ENCODE measurements around the gene PEX5L. TPM values are rescaled to one million over a fixed set of nuclear protein-coding genes. Genes with fewer than 3 reads are reported as not detected.

The PEX5L gene
- total and polyA plus RNA-seq, 10 of the 15 experiments (the other 5 are each of a cell fraction or from before 2014, with no cell fraction given), result 0.11 to 17.0 (median 0.50) TPM

- Histone ChIP-seq H3K27me3 (replicated peaks in 1 of 2; ENCODE audit: control insufficient read depth in 2 of 2, insufficient read depth in 2 of 2, low read length in 1 of 2) (no peaks in the 10 kb centered on the region), H3K4me2 (ENCODE audit: control insufficient read depth, insufficient read depth) (peak overlapping the region; percentile 67), H3K4me1 (ENCODE audit: control insufficient read depth, insufficient read depth, low read length) (peaks cover 33% of the 10 kb centered on the region), H3K79me2 (ENCODE audit: control insufficient read depth, insufficient read depth, low read length) (no peaks in the 10 kb centered on the region), H3K9ac (ENCODE audit: control insufficient read depth, insufficient read depth, low read length) (no peak overlapping the region), H4K20me1 (ENCODE audit: control insufficient read depth, insufficient read depth) (no peaks in the 10 kb centered on the region), H3K4me3 (peak overlapping the region; percentile 52; the same call in 1 of the 2 replicates), H2AFZ (ENCODE audit: control insufficient read depth, low read depth, low read length) (no peak overlapping the region; the same call in 1 of the 2 replicates), H3K27ac (ENCODE audit: control insufficient read depth, insufficient read depth) (peak overlapping the region; percentile 29), H3K36me3 (ENCODE audit: control insufficient read depth in 2 of 2, insufficient read depth in 2 of 2, low read length in 1 of 2) (no peaks in the 10 kb centered on the region), H3K9me3 (replicated peaks; ENCODE audit: control insufficient read depth, insufficient read depth, low read length) (no peaks in the 10 kb centered on the region; the same call in 2 of the 3 replicates)
- in situ Hi-C loops (cut with MboI), result loop anchor here (25.0 kb wide), 2 partner anchors 899 to 1449 kb away; partner anchors contain the start of gene ZMAT3
- intact Hi-C loops (cut with micrococcal nuclease; ENCODE audit: unreplicated experiment), result loop anchor here (2.0 kb wide), 1 partner anchor 370 kb away; no protein-coding TSS in a partner anchor
- no TSS peak for BruUV-seq (replicated peaks)
- ChIA-PET POLR2A (interaction anchor here (0.6 to 1.9 kb wide), 7 partner anchors 10 to 356 kb away, joined by 3 to 6 read pairs (median 3); no protein-coding TSS in a partner anchor), SMC1A (ENCODE audit: uncharacterized antibody, unreplicated experiment) (interaction anchor here (0.6 to 4.4 kb wide), 17 partner anchors 12 to 666 kb away, joined by 3 to 38 read pairs (median 4); no protein-coding TSS in a partner anchor), RAD21 (ENCODE audit: unreplicated experiment) (interaction anchor here (0.7 to 3.5 kb wide), 15 partner anchors 10 to 369 kb away, joined by 3 to 27 read pairs (median 5); partner anchors contain the start of gene USP13), CTCF (interaction anchor here (0.7 to 3.8 kb wide), 8 partner anchors 10 to 319 kb away, joined by 3 to 19 read pairs (median 3); no protein-coding TSS in a partner anchor)
- WGBS (ENCODE audit: insufficient coverage, insufficient replicate concordance, low lambda C conversion rate, missing lambda C conversion rate), result 10% methylated on average over 6 of the region's 6 CpGs
- FAIRE-seq, result no peak
- peak; percentile 60 for DNase-seq (ENCODE audit: low read depth, low spot score)
- peak; percentile 47 for ATAC-seq
- peak; percentile 66 to 75 for TF ChIP-seq IKZF2 (IDR thresholded peaks at IDR 0.05)
- TF ChIP-seq CBX3 (IDR thresholded peaks at IDR 0.05; ENCODE audit: borderline replicate concordance, low read depth), result no peak
- no peak for TF ChIP-seq GATAD2B (conservative IDR thresholded peaks at IDR 0.05; ENCODE audit: low read depth)
- no peak for TF ChIP-seq CTCF (IDR thresholded peaks at IDR 0.05 in 2 of 3, conservative IDR thresholded peaks at IDR 0.05 in 1 of 3; ENCODE audit: control insufficient read depth in 2 of 3, extremely low read depth in 1 of 3, insufficient read depth in 1 of 3, low read depth in 3 of 3, low read length in 3 of 3)
- TF ChIP-seq MTA3 (IDR thresholded peaks at IDR 0.05; ENCODE audit: borderline replicate concordance, low read length), result no peak
- TF ChIP-seq ZNF274 (IDR thresholded peaks at IDR 0.05; ENCODE audit: insufficient read depth, insufficient read length), result no peak
- TF ChIP-seq TAF1 (IDR thresholded peaks at IDR 0.05; ENCODE audit: borderline replicate concordance, low read depth, low read length), result no peak
- no peak for TF ChIP-seq HDAC2 (IDR thresholded peaks at IDR 0.05)
- 0 out of 2 replicates have a peak, but pooled peaks have one; percentile 29 for TF ChIP-seq ATF2 (IDR thresholded peaks at IDR 0.05; ENCODE audit: low read length)
- peak; percentile 77; the same call in 1 of the 2 replicates for TF ChIP-seq NBN (IDR thresholded peaks at IDR 0.05)
- no peak for TF ChIP-seq KLF5 (IDR thresholded peaks at IDR 0.05; ENCODE audit: partially characterized antibody)
- no peak for TF ChIP-seq CHD1 (IDR thresholded peaks at IDR 0.05; ENCODE audit: low read depth, low read length)
- no peak for TF ChIP-seq TBL1XR1 (IDR thresholded peaks at IDR 0.05; ENCODE audit: low read depth, low read length)
- no peak for TF ChIP-seq STAT3 (IDR thresholded peaks at IDR 0.05; ENCODE audit: low read depth, low read length)
- no peak for TF ChIP-seq MEF2A (IDR thresholded peaks at IDR 0.05; ENCODE audit: insufficient read depth, low read depth, low read length)
- TF ChIP-seq E4F1 (IDR thresholded peaks at IDR 0.05; ENCODE audit: borderline replicate concordance, partially characterized antibody), result no peak
- TF ChIP-seq USF1 (IDR thresholded peaks at IDR 0.05; ENCODE audit: borderline replicate concordance, extremely low read length, insufficient read depth, low read depth, low read length), result no peak
Measured at GRCh38 chr3:179961071-179961702, 75.5 kb downstream of the PEX5L start.
